Omental fat pad (tissue), 4 donors: Measurements from ENCODE around the gene SEPTIN3. TPM values are rescaled to one million over a fixed set of nuclear protein-coding genes. Genes with fewer than 3 reads are reported as not detected.
A peak's percentile ranks its signal among the peaks of the same experiment; 100 is the strongest.
"Not testable (repeated sequence)": the region's sequence is repeated elsewhere in the genome, so short reads cannot be mapped to it uniquely, and the experiment has no call there.

Source experiments
- ATAC-seq: fragments of 150-250 bp; one replicate; pipeline ENCODE4 v1.9.1; 2016; ENCODE audit warnings: mild to moderate bottlenecking, moderate library complexity; ENCODE audit not compliant: low FRiP score
- DNase-seq: peaks from one replicate; pipeline ENCODE4 v3.0.0-alpha.2; 2019; ENCODE audit warnings: low spot score
- total RNA-seq, 4 donors: library from RNA; depleted of rRNA; stranded (reverse); fragments of >200 nt; gene quantifications; one replicate each; pipeline ENCODE4 v1.1.0, GENCODE V29; 2016
- TF ChIP-seq, protein P1 (sequence below), 3 donors: fragments of 450-650 bp; IDR thresholded peaks; one replicate each; pipeline ENCODE4 v1.5.1; 2016 to 2017; ENCODE audit warnings: antibody characterized with exemption in 3 of 3, mild to moderate bottlenecking in 3 of 3, moderate library complexity in 2 of 3

The SEPTIN3 gene
- total RNA-seq, 4 donors from 2014 or later, result 0.13 to 0.72 (median 0.37) TPM; not detected in 1

GRCh38 chr22:41943661-41944209 is 25.5 kb upstream of the SEPTIN3 start:
- TF ChIP-seq, protein P1, sequence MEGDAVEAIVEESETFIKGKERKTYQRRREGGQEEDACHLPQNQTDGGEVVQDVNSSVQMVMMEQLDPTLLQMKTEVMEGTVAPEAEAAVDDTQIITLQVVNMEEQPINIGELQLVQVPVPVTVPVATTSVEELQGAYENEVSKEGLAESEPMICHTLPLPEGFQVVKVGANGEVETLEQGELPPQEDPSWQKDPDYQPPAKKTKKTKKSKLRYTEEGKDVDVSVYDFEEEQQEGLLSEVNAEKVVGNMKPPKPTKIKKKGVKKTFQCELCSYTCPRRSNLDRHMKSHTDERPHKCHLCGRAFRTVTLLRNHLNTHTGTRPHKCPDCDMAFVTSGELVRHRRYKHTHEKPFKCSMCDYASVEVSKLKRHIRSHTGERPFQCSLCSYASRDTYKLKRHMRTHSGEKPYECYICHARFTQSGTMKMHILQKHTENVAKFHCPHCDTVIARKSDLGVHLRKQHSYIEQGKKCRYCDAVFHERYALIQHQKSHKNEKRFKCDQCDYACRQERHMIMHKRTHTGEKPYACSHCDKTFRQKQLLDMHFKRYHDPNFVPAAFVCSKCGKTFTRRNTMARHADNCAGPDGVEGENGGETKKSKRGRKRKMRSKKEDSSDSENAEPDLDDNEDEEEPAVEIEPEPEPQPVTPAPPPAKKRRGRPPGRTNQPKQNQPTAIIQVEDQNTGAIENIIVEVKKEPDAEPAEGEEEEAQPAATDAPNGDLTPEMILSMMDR (IDR thresholded peaks at IDR 0.05), result no peak
- ATAC-seq (no peak), DNase-seq (no peak)

DNA sequence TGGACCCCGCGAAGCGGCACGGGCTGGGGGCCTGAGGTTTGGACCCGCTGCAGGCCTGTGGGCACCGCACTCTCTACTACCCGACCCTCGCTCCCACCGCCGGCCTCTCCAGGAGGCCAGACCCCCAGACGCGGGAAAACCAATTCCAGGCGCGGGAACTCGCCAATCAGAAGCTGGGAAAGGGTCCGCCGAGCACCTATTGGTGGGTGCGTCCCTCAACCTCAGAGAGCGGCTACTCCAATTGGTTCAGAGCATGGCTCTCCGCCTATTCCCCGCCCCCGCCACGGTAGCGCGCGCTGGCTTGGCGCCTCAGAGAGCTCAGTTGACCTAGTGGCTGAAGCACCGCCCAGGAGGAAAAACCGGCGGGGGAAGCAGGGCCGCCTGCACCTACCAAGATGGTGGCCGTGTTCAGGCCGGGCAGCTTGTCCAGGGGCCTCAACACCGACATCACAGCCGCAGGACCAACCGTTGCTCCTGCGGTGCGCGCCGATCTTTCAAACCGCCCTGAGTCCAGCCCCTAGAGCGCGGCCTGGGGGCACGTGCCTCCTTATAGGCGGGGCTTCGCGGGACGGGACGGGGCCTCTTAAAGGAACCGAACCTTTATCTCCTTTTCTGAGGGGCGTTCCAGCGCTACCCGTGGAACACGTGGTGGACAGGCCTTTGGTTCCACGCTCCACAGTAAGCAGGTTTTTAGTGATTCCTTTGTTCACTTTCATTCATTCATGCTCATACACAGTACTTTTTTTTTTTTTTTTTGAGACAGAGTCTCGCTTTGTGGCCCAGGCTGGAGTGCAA is 22.4 kb upstream of the SEPTIN3 start, which contains the start of gene CENPM:
TSS of gene CENPM (minus strand) at position 524 of the 795 bp plus-strand sequence. CDS start at position 448, 76 bp downstream.
- ATAC-seq, result peak; percentile 98
- TF ChIP-seq, protein P1 (IDR thresholded peaks at IDR 0.05), result no peak
- DNase-seq, result peak; percentile 77

GRCh38 chr22:41947424-41948080 is 21.7 kb upstream of the SEPTIN3 start:
- TF ChIP-seq, protein P1 (IDR thresholded peaks at IDR 0.05), result no peak
- ATAC-seq, result no peak
- no peak for DNase-seq

DNA sequence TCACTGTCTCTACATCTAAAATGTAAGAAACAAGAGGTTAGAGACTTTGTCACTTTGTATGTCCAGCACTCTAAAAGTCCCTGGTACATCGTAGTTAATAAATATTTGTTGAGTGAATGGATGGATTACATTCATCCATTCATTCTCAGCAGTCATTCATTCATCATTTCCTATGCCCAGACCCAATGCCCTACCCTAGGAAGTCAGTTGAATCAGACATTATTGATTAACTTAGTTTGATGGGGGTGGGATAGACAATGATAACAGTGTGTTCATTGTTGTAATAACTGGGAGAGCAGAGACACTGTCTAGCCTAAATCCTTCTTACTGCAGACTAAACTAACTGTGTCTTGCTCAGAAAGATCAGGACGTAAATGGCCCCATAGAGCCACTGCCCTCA is 21.1 kb upstream of the SEPTIN3 start:
- ATAC-seq (no peak), DNase-seq (no peak)
- TF ChIP-seq, protein P1 (IDR thresholded peaks at IDR 0.05), result no peak

DNA sequence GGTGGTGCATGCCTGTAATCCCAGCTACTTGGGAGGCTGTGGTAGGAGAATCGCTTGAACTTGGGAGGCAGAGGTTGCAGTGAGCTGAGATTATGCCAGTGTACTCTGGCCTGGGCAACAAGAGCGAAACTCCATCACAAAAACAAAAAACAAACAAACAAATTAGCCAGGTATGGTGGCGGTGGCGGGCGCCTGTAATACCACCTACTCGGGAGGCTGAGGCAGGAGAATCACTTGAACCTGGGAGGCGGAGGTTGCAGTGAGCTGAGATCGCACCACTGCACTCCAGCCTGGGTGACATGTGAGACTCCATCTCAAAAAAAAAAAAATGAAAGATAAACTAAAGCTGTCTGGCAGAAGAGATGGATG is 20.3 kb upstream of the SEPTIN3 start:
- ATAC-seq, DNase-seq: not testable (repeated sequence)

GRCh38 chr22:41949297-41949965 is 19.8 kb upstream of the SEPTIN3 start:
- TF ChIP-seq, protein P1 (IDR thresholded peaks at IDR 0.05), result no peak
- ATAC-seq (no peak), DNase-seq (no peak)

- no peak for ATAC-seq
- TF ChIP-seq, protein P1 (IDR thresholded peaks at IDR 0.05), result no peak
- DNase-seq, result no peak
These were observed 17.3 kb upstream of the SEPTIN3 start, which contains the start of gene SMIM45 for GRCh38 chr22:41951898-41952474. TSS of gene SMIM45 (plus strand) at chr22:41952150.
